WI38 (cell line): ENCODE results near the gene ADAM10.

Source experiments
- H3K4me3 ChIP-seq: 2 replicates; pipeline ENCODE4 v1.5.1; 2011; ENCODE audit warnings: low read depth, mild to moderate bottlenecking, control low read depth, low read length
- CTCF ChIP-seq: IDR thresholded peaks from 2 replicates; pipeline ENCODE4 v1.5.1; 2012; ENCODE audit warnings: low read depth, mild to moderate bottlenecking, control low read depth, low read length

Gene ADAM10

DNA sequence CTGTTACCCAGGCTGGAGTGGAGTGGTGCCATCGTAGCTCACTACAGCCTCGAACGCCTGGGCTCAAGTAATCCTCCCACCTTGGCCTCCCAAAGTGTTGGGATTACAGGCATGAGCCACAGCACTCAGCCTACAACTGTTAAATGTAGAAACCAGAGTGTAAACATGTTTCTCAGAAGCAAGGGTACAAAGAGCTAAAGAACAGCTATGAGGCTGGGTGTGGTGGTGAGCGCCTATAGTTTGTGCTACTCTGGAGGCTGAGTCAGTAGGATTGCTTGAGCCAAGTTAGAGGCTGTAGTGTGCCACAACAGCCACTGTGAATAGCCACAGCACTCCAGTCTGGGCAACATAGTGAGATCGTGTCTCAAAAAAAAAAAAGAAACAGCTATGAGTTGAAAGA lies 16.8 kb upstream of the ADAM10 start:
- TF ChIP-seq CTCF, result no peak
- no peak overlapping the region for H3K4me3 ChIP-seq

DNA sequence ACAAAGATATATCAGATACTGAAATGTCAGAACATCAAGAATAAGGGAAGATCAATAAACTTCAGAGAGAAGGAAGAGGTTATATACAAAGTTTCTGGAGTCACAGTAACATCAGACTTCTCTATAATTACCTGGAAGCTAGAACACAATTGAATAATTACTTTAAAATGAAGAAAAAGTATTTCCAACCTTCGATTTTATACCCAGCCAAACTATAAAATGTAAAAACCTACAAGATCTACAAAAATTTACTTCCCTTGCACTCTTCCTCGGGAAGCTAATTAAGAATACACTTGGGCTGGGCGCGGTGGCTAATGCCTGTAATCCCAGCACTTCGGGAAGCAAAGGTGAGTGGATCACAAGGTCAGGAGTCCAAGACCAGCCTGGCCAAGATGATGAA lies 15.0 kb upstream of the ADAM10 start:
- TF ChIP-seq CTCF, result no peak
- no peak overlapping the region for H3K4me3 ChIP-seq

DNA sequence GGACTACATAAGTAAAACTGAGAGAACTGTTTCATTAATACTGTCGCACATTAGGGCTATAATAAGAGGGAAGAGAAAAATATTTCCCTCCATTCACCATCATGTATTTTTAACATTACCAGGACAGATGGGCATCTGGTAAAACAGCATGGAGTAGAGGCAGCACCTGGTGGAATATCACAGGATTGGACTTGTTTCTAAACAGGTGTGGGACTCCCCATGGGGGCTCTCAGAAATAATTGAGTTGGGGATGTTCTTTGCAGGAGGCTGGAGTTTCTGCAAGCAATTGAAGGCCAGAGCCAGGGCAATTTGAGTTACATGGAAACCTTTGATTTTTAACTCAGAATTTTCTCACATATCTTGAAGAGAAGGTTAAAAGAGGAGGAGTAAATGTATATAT lies 13.2 kb upstream of the ADAM10 start:
- no peak for TF ChIP-seq CTCF
- no peak overlapping the region for H3K4me3 ChIP-seq

DNA sequence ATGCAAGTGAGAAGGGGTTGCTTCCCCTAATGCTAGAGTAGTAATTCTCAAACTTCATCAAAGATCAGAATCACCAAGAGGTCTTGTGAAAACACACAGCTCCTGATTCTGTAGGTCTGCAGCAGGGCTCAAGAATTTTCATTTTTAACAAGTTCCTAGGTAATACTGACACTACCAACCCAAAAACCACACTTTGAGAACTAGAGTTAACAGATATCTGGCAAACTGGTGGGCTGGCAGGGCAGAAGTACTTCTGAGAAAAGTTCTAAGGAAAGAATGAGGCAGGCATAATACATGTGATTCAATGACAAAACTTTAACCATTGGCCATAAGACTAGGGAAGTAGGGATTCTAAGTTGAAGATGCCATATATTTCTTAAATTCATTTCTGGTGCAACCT lies 12.8 kb upstream of the ADAM10 start:
- H3K4me3 ChIP-seq, result no peak overlapping the region
- no peak for TF ChIP-seq CTCF

- TF ChIP-seq CTCF, result no peak
- H3K4me3 ChIP-seq, result no peak overlapping the region
Measured at GRCh38 chr15:58761010-58761388, 11.5 kb upstream of the ADAM10 start.

DNA sequence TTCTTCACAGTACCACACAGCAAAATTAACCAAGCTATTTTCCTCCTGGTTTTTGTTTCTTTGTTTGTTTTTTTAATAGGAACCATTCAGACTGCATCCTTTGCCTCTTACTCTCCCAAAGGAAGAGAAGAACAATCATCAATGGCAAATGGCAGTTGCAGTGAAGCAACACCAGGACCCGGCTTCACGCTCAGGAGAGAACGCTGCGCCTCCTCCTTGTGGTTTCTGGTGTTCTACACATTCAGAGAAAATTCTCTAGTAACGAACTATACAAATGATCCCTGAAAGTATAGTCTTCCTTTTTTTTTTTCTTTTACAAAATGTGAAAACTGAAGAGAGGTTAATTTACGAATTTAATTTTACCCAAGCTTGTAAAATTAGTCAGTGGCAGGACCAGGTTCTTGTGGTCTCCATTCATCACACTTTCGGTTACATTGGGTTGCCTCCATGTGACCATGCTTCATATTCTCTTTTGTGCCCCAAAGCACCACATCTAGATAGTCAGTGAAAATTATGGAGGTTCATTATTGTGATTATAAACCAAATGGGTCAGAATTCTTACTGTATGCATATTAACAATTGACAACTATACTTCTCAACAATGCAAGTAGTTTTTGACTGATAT lies 11.0 kb upstream of the ADAM10 start:
- no peak overlapping the region for H3K4me3 ChIP-seq
- no peak for TF ChIP-seq CTCF

- TF ChIP-seq CTCF, result peak; percentile 13; the same call in 1 of the 2 replicates
- no peak overlapping the region for H3K4me3 ChIP-seq
Measured at GRCh38 chr15:58758141-58758540, 8.6 kb upstream of the ADAM10 start.
